Liver (tissue), 3 donors: Measurements from ENCODE around the gene TMEM51.

Experiments
- FOXA1 ChIP-seq: IDR thresholded peaks from 2 replicates; pipeline ENCODE4 v1.6.1; 2016; ENCODE audit warnings: antibody characterized with exemption
- JUND ChIP-seq, 2 donors: IDR thresholded peaks; 2 replicates each; pipeline ENCODE4 v1.6.1; 2016; ENCODE audit warnings: antibody characterized with exemption in 2 of 2
- RXRA ChIP-seq, 2 donors: IDR thresholded peaks; 2 replicates each; pipeline ENCODE4 v1.6.1; 2017 to 2018; ENCODE audit warnings: antibody characterized with exemption in 2 of 2, mild to moderate bottlenecking in 1 of 2
- SP1 ChIP-seq: IDR thresholded peaks from 2 replicates; pipeline ENCODE4 v1.6.1; 2018; ENCODE audit warnings: antibody characterized with exemption, mild to moderate bottlenecking
- TAF1 ChIP-seq: conservative IDR thresholded peaks from 2 replicates; pipeline ENCODE4 v1.6.1; 2016; ENCODE audit warnings: antibody characterized with exemption, mild to moderate bottlenecking
- TF ChIP-seq, protein P1 (sequence below): fragments of 150-350 bp; IDR thresholded peaks from 2 replicates; pipeline ENCODE4 v1.5.1; 2017; ENCODE audit warnings: improper control_type of control experiment, low read depth, low read length; ENCODE audit not compliant: missing input control
- TF ChIP-seq, protein P2 (sequence below): IDR thresholded peaks from 2 replicates; pipeline ENCODE4 v1.6.1; 2016; ENCODE audit warnings: antibody characterized with exemption
- TF ChIP-seq, protein P3 (sequence below): IDR thresholded peaks from 2 replicates; pipeline ENCODE4 v1.6.1; 2016; ENCODE audit warnings: antibody characterized with exemption, mild to moderate bottlenecking
- donor health status: healthy.
- donor health status: healthy.

DNA sequence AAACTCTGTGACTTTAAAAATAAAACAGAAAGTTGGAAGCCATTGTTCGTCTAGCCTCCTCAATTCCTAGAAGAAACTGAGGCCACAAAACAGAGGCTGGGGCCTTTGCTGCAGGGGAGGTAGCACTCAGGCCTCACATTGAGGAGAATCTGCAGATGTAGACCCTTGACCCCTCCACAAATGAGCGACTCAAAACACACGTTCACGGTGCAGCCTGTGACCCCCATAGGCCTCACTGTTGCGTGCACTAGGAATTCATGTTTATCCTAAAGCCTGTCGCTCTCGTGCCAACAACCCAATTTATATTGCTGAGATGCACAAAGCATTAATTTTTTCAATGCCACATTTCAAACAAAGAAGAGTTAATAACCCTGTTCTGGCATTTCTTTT lies 5.6 kb downstream of the TMEM51 start:
- TF ChIP-seq, protein P1, sequence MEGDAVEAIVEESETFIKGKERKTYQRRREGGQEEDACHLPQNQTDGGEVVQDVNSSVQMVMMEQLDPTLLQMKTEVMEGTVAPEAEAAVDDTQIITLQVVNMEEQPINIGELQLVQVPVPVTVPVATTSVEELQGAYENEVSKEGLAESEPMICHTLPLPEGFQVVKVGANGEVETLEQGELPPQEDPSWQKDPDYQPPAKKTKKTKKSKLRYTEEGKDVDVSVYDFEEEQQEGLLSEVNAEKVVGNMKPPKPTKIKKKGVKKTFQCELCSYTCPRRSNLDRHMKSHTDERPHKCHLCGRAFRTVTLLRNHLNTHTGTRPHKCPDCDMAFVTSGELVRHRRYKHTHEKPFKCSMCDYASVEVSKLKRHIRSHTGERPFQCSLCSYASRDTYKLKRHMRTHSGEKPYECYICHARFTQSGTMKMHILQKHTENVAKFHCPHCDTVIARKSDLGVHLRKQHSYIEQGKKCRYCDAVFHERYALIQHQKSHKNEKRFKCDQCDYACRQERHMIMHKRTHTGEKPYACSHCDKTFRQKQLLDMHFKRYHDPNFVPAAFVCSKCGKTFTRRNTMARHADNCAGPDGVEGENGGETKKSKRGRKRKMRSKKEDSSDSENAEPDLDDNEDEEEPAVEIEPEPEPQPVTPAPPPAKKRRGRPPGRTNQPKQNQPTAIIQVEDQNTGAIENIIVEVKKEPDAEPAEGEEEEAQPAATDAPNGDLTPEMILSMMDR = no peak
- TF ChIP-seq TAF1 (no peak), RXRA (IDR thresholded peaks at IDR 0.05) (no peak), SP1 (no peak), JUND (IDR thresholded peaks at IDR 0.05) (no peak), FOXA1 (no peak)
- TF ChIP-seq, protein P2, sequence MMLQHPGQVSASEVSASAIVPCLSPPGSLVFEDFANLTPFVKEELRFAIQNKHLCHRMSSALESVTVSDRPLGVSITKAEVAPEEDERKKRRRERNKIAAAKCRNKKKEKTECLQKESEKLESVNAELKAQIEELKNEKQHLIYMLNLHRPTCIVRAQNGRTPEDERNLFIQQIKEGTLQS = no peak
- TF ChIP-seq, protein P3, sequence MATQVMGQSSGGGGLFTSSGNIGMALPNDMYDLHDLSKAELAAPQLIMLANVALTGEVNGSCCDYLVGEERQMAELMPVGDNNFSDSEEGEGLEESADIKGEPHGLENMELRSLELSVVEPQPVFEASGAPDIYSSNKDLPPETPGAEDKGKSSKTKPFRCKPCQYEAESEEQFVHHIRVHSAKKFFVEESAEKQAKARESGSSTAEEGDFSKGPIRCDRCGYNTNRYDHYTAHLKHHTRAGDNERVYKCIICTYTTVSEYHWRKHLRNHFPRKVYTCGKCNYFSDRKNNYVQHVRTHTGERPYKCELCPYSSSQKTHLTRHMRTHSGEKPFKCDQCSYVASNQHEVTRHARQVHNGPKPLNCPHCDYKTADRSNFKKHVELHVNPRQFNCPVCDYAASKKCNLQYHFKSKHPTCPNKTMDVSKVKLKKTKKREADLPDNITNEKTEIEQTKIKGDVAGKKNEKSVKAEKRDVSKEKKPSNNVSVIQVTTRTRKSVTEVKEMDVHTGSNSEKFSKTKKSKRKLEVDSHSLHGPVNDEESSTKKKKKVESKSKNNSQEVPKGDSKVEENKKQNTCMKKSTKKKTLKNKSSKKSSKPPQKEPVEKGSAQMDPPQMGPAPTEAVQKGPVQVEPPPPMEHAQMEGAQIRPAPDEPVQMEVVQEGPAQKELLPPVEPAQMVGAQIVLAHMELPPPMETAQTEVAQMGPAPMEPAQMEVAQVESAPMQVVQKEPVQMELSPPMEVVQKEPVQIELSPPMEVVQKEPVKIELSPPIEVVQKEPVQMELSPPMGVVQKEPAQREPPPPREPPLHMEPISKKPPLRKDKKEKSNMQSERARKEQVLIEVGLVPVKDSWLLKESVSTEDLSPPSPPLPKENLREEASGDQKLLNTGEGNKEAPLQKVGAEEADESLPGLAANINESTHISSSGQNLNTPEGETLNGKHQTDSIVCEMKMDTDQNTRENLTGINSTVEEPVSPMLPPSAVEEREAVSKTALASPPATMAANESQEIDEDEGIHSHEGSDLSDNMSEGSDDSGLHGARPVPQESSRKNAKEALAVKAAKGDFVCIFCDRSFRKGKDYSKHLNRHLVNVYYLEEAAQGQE = no peak
